ENCODE measurements around the gene SSH3. TPM values are rescaled to one million over a fixed set of nuclear protein-coding genes. Genes with fewer than 3 reads are reported as not detected.

The SSH3 gene
- total RNA-seq, 4 donors from 2014 or later: 55.9 to 128 (median 99.9) TPM

- peak overlapping the region in 2 of 4 donors; percentile 40 to 44 for H3K27ac ChIP-seq
- H3K4me1 ChIP-seq: peaks cover 0 to 52% (median 28%) of the 10 kb centered on the region in 4 donors
- TF ChIP-seq POLR2A (IDR thresholded peaks at IDR 0.05) (no peak), CTCF (IDR thresholded peaks at IDR 0.05) (no peak)
- no peaks in the 10 kb centered on the region for H3K36me3 ChIP-seq
- H3K27me3 ChIP-seq: no peaks in the 10 kb centered on the region
- no peak overlapping the region for H3K4me3 ChIP-seq
- peak in 1 of 3 donors; percentile 14 for DNase-seq
- H3K9me3 ChIP-seq: no peaks in the 10 kb centered on the region
Measured at GRCh38 chr11:67349036-67349435, 45.7 kb downstream of the SSH3 start.

GRCh38 chr11:67349457-67349856, 46.1 kb downstream of the SSH3 start:
- no peaks in the 10 kb centered on the region for H3K9me3 ChIP-seq
- no peak for TF ChIP-seq POLR2A (IDR thresholded peaks at IDR 0.05)
- no peak for TF ChIP-seq CTCF (IDR thresholded peaks at IDR 0.05)
- H3K27me3 ChIP-seq: no peaks in the 10 kb centered on the region
- peak overlapping the region in 2 of 4 donors; percentile 40 to 44 for H3K27ac ChIP-seq
- no peaks in the 10 kb centered on the region for H3K36me3 ChIP-seq
- no peak overlapping the region for H3K4me3 ChIP-seq
- no peak for DNase-seq
- H3K4me1 ChIP-seq: peaks cover 3 to 56% (median 32%) of the 10 kb centered on the region in 4 donors

GRCh38 chr11:67349928-67350465, 46.7 kb downstream of the SSH3 start:
- TF ChIP-seq CTCF (IDR thresholded peaks at IDR 0.05) (no peak), POLR2A (IDR thresholded peaks at IDR 0.05) (no peak)
- Histone ChIP-seq H3K27me3 (no peaks in the 10 kb centered on the region), H3K4me3 (no peak overlapping the region), H3K4me1 (peaks cover 5 to 59% (median 37%) of the 10 kb centered on the region in 4 donors), H3K9me3 (no peaks in the 10 kb centered on the region), H3K36me3 (no peaks in the 10 kb centered on the region), H3K27ac (peak overlapping the region in 1 of 4 donors; percentile 40)
- peak in 1 of 3 donors; percentile 41 for DNase-seq

- Histone ChIP-seq H3K4me3 (peak overlapping the region in 3 of 4 donors; percentile 64 to 79 (median 72)), H3K27me3 (no peaks in the 10 kb centered on the region), H3K27ac (peak overlapping the region; percentile 98 to 100 (median 99)), H3K9me3 (no peaks in the 10 kb centered on the region), H3K4me1 (peaks cover 9 to 63% (median 49%) of the 10 kb centered on the region in 4 donors), H3K36me3 (no peaks in the 10 kb centered on the region)
- peak in 2 of 3 donors; percentile 77 to 83 for DNase-seq
- TF ChIP-seq POLR2A (IDR thresholded peaks at IDR 0.05) (peak in 1 of 2 donors; percentile 4), CTCF (IDR thresholded peaks at IDR 0.05) (peak; percentile 75 to 95 (median 92))
Measured at GRCh38 chr11:67351275-67352005, 48.1 kb downstream of the SSH3 start.

GRCh38 chr11:67352546-67353316, 49.4 kb downstream of the SSH3 start:
- peak; percentile 69 to 86 (median 80) for DNase-seq
- Histone ChIP-seq H3K4me3 (peak overlapping the region; percentile 64 to 79 (median 76)), H3K27ac (peak overlapping the region; percentile 98 to 100 (median 99)), H3K4me1 (peaks cover 9 to 65% (median 56%) of the 10 kb centered on the region in 4 donors), H3K27me3 (no peaks in the 10 kb centered on the region), H3K36me3 (no peaks in the 10 kb centered on the region), H3K9me3 (no peaks in the 10 kb centered on the region)
- TF ChIP-seq CTCF (IDR thresholded peaks at IDR 0.05) (no peak), POLR2A (IDR thresholded peaks at IDR 0.05) (no peak)
